GM12878 (cell line): Measurements from ENCODE around the gene ATL3. TPM values are rescaled to one million over a fixed set of nuclear protein-coding genes. Genes with fewer than 3 reads are reported as not detected.

Experiments
- ATAC-seq: fragments of 200-7000 bp; cut with Tn5 transposase; 3 replicates; pipeline ENCODE4 v1.9.1; 2020; ENCODE audit warnings: mild to moderate bottlenecking, moderate library complexity
- BruUV-seq: library from RNA; stranded (reverse); fragments of 400-500 nt; replicated peaks from 2 replicates; lab custom pipeline; 2021; lab: Mats Ljungman, UMichigan
- CTCF ChIA-PET: fragments of 300-600 bp; sonication (Branson Sonifier 250); formaldehyde crosslinking; extraction: SDS; loops from one replicate; lab custom pipeline; 2021; ENCODE audit warnings: inconsistent platforms; lab: Yijun Ruan, JAX
- POLR2A ChIA-PET: fragments of 350-600 bp; formaldehyde crosslinking; extraction: SDS; loops from one replicate; lab custom pipeline; 2021; ENCODE audit warnings: inconsistent platforms; lab: Charles Lee
- RAD21 ChIA-PET: fragments of 300-600 bp; sonication (Branson Sonifier 250); formaldehyde crosslinking; loops from one replicate; lab custom pipeline; 2023; ENCODE audit warnings: antibody characterized with exemption; ENCODE audit not compliant: unreplicated experiment; lab: Charles Lee
- SMC1A ChIA-PET: fragments of 300-600 bp; sonication (Branson Sonifier 250); formaldehyde crosslinking; loops from one replicate; lab custom pipeline; 2023; ENCODE audit not compliant: unreplicated experiment, uncharacterized antibody; lab: Charles Lee
- DNase-seq: peaks from one replicate; pipeline ENCODE4 v3.0.0-alpha.2; 2011; ENCODE audit warnings: low read depth, low spot score
- FAIRE-seq: peaks from 3 replicates; lab custom pipeline; 2011; peaks lifted over from hg19 to GRCh38; lab: Jason Lieb, UNC
- H2AFZ ChIP-seq: 2 replicates; pipeline ENCODE4 v1.6.0; 2011; ENCODE audit warnings: low read depth, low read length, control low read depth; ENCODE audit not compliant: control insufficient read depth
- H3K27ac ChIP-seq: 2 replicates; pipeline ENCODE4 v1.5.1; 2011; ENCODE audit warnings: control low read depth; ENCODE audit not compliant: control insufficient read depth, insufficient read depth
- H3K27me3 ChIP-seq, 2 experiments: replicated peaks in 1 of 2; 2 replicates each; pipeline versions ENCODE4 v1.6.0 to v1.6.1; 2011; ENCODE audit warnings: low read length in 1 of 2; ENCODE audit not compliant: control insufficient read depth in 2 of 2, insufficient read depth in 2 of 2
- H3K36me3 ChIP-seq, 2 experiments: 2 replicates each; pipeline ENCODE4 v1.5.1; 2011; ENCODE audit warnings: low read length in 1 of 2; ENCODE audit not compliant: control insufficient read depth in 2 of 2, insufficient read depth in 2 of 2
- H3K4me1 ChIP-seq: 2 replicates; pipeline ENCODE4 v1.6.1; 2011; ENCODE audit warnings: mild to moderate bottlenecking, low read length, moderate library complexity, mixed read lengths; ENCODE audit not compliant: control insufficient read depth, insufficient read depth
- H3K4me2 ChIP-seq: 2 replicates; pipeline ENCODE4 v1.6.0; 2011; ENCODE audit warnings: control low read depth; ENCODE audit not compliant: control insufficient read depth, insufficient read depth
- H3K4me3 ChIP-seq: fragments of 200-600 bp; sonication (generic); 2 replicates; pipeline ENCODE4 v1.5.1; 2016
- H3K79me2 ChIP-seq: 2 replicates; pipeline ENCODE4 v1.6.0; 2011; ENCODE audit warnings: low read length; ENCODE audit not compliant: control insufficient read depth, insufficient read depth
- H3K9ac ChIP-seq: 2 replicates; pipeline ENCODE4 v1.8.0; 2011; ENCODE audit warnings: low read length, control low read depth, mixed read lengths; ENCODE audit not compliant: control insufficient read depth, insufficient read depth
- H3K9me3 ChIP-seq: replicated peaks from 3 replicates; pipeline ENCODE4 v1.5.1; 2011; ENCODE audit warnings: mild to moderate bottlenecking, low read length; ENCODE audit not compliant: control insufficient read depth, insufficient read depth
- H4K20me1 ChIP-seq: 2 replicates; pipeline ENCODE4 v1.6.0; 2011; ENCODE audit not compliant: control insufficient read depth, insufficient read depth
- BHLHE40 ChIP-seq, 2 experiments: fragments of 450-650 bp in 1 of 2; IDR thresholded peaks; 2 replicates each; pipeline ENCODE4 v1.6.1; 2011 to 2017; ENCODE audit warnings: low read depth in 2 of 2, borderline replicate concordance in 1 of 2, improper control_type of control experiment in 1 of 2, low read length in 1 of 2, mild to moderate bottlenecking in 1 of 2
- CHD4 ChIP-seq: fragments of 200-600 bp; sonication (generic); IDR thresholded peaks from 2 replicates; pipeline ENCODE4 v1.6.1; 2016; ENCODE audit warnings: mild to moderate bottlenecking
- ELK1 ChIP-seq: IDR thresholded peaks from 2 replicates; pipeline ENCODE4 v1.6.1; 2012; ENCODE audit warnings: low read depth, low read length, improper control_type of control experiment
- FOS ChIP-seq: IDR thresholded peaks from 3 replicates; pipeline ENCODE4 v1.6.1; 2011; ENCODE audit warnings: borderline replicate concordance; ENCODE audit not compliant: insufficient read length; ENCODE audit errors: extremely low read depth
- FOXK2 ChIP-seq: fragments of 450-650 bp; IDR thresholded peaks from 2 replicates; pipeline ENCODE4 v1.6.1; 2017; ENCODE audit warnings: mild to moderate bottlenecking, moderate library complexity
- JUND ChIP-seq: IDR thresholded peaks from 2 replicates; pipeline ENCODE4 v1.6.1; 2012; ENCODE audit warnings: low read depth, mild to moderate bottlenecking, low read length, improper control_type of control experiment, moderate library complexity
- NBN ChIP-seq: fragments of 450-650 bp; IDR thresholded peaks from 2 replicates; pipeline ENCODE4 v1.6.1; 2016
- NFYB ChIP-seq: IDR thresholded peaks from 2 replicates; pipeline ENCODE4 v1.6.1; 2011; ENCODE audit warnings: low read depth, mild to moderate bottlenecking, low read length, improper control_type of control experiment, moderate library complexity; ENCODE audit not compliant: insufficient read depth
- NR2C2 ChIP-seq: IDR thresholded peaks from 2 replicates; pipeline ENCODE4 v1.6.1; 2011; ENCODE audit warnings: borderline replicate concordance, low read depth; ENCODE audit not compliant: control insufficient read depth, insufficient read length
- NR2F1 ChIP-seq: fragments of 450-650 bp; conservative IDR thresholded peaks from 2 replicates; pipeline ENCODE4 v1.6.1; 2017; ENCODE audit warnings: mild to moderate bottlenecking
- POLR2AphosphoS2 ChIP-seq: IDR thresholded peaks from 2 replicates; pipeline ENCODE4 v1.6.1; 2011; ENCODE audit warnings: low read depth, mild to moderate bottlenecking, low read length, improper control_type of control experiment, moderate library complexity
- POLR2AphosphoS5 ChIP-seq: IDR thresholded peaks from 2 replicates; pipeline ENCODE4 v1.6.1; 2011; ENCODE audit warnings: mild to moderate bottlenecking, low read length, inconsistent platforms
- RELA ChIP-seq: fragments of 450-650 bp; IDR thresholded peaks from 2 replicates; pipeline ENCODE4 v1.8.0; 2014; ENCODE audit warnings: borderline replicate concordance; ENCODE audit not compliant: partially characterized antibody
- SIX5 ChIP-seq: IDR thresholded peaks from 2 replicates; pipeline ENCODE4 v1.6.1; 2011; ENCODE audit warnings: mild to moderate bottlenecking, low read depth, low read length, moderate library complexity; ENCODE audit not compliant: severe bottlenecking
- SREBF2 ChIP-seq: IDR thresholded peaks from 2 replicates; pipeline ENCODE4 v1.6.1; 2012; ENCODE audit warnings: mild to moderate bottlenecking, low read length
- STAT1 ChIP-seq: fragments of 450-650 bp; conservative IDR thresholded peaks from 2 replicates; pipeline ENCODE4 v1.6.1; 2014; ENCODE audit warnings: antibody characterized with exemption, mild to moderate bottlenecking
- YBX1 ChIP-seq: fragments of 450-650 bp; IDR thresholded peaks from 2 replicates; pipeline ENCODE4 v1.6.1; 2016; ENCODE audit warnings: antibody characterized with exemption
- ZNF622 ChIP-seq: fragments of 450-650 bp; IDR thresholded peaks from 2 replicates; pipeline ENCODE4 v1.6.1; 2017; ENCODE audit warnings: mild to moderate bottlenecking, inconsistent platforms
- ZZZ3 ChIP-seq: IDR thresholded peaks from 2 replicates; pipeline ENCODE4 v1.6.1; 2011; ENCODE audit warnings: low read depth; ENCODE audit not compliant: control insufficient read depth, insufficient read length
- in situ Hi-C: fragments of 300-500 bp; cut with MboI; formaldehyde crosslinking; loops from 9 replicates; pipeline ENCODE4 v1.14.3; 2018; ENCODE audit warnings: mixed read lengths
- intact Hi-C: fragments of 100-400 bp; cut with micrococcal nuclease; formaldehyde crosslinking; loops from one replicate; pipeline ENCODE4 v1.14.2; 2022; ENCODE audit not compliant: unreplicated experiment
- polyA plus RNA-seq, 11 experiments: library from polyadenylated mRNA; depleted of rRNA in 4 of 11; unstranded in 6 of 11; stranded (reverse) in 5 of 11; fragments of >200 nt; fragmentation: Nextera tagmentation in 4 of 11; fragmentation: Illumina TruSeq in 1 of 11; extraction: Ambion mirVana in 4 of 11; extraction: Trizol in 1 of 11; gene quantifications; 1 replicate in 1 of 11; 2 replicates in 10 of 11; pipeline versions ENCODE4 v1.2.1 to v1.2.3, GENCODE V29; 2011 to 2016; ENCODE audit warnings: inconsistent platforms in 2 of 11, missing spikeins in 2 of 11, low read depth in 1 of 11
- total RNA-seq, 4 experiments: library from RNA; depleted of rRNA in 3 of 4; stranded (reverse); fragments of >200 nt in 3 of 4; fragmentation: Illumina TruSeq in 1 of 4; extraction: Trizol in 1 of 4; gene quantifications; 2 replicates each; pipeline versions ENCODE4 v1.2.1 to v1.2.3, GENCODE V29; 2013 to 2021
- TF ChIP-seq, protein P1 (sequence below): fragments of 450-650 bp; IDR thresholded peaks from 2 replicates; pipeline ENCODE4 v1.6.1; 2017; ENCODE audit warnings: antibody characterized with exemption, mild to moderate bottlenecking, moderate library complexity

ATL3 gene
- total and polyA plus RNA-seq, 10 of the 15 experiments (the other 5 are each of a cell fraction or from before 2014, with no cell fraction given) = 12.0 to 36.0 (median 21.5) TPM

- no peak for TF ChIP-seq ELK1
- no peak for TF ChIP-seq NBN
- TF ChIP-seq SIX5 = no peak
- no peak for TF ChIP-seq FOXK2
- TF ChIP-seq POLR2AphosphoS5 = no peak
- TF ChIP-seq, all 136 proteins: peak for 0
Measured at GRCh38 chr11:63586451-63587166, 84.6 kb downstream of the ATL3 start (continued).

- BruUV-seq = no TSS peak
- Histone ChIP-seq H3K4me1 (0 out of 2 replicates have a peak, but pooled peaks cover 3% of the 10 kb centered on the region), H3K36me3 (no peaks in the 10 kb centered on the region), H3K27me3 (no peaks in the 10 kb centered on the region), H3K4me3 (no peak overlapping the region), H3K4me2 (no peak overlapping the region), H3K79me2 (no peaks in the 10 kb centered on the region), H3K9me3 (peaks cover 8% of the 10 kb centered on the region), H4K20me1 (no peaks in the 10 kb centered on the region), H2AFZ (no peak overlapping the region)
- ChIA-PET CTCF (interaction anchor here (1.1 to 1.2 kb wide), 2 partner anchors 11 to 47 kb away, joined by 3 read pairs; partner anchors contain the start of gene PLAAT4), SMC1A (interaction anchor here (1.0 to 1.2 kb wide), 3 partner anchors 10 to 32 kb away, joined by 3 to 4 read pairs (median 3); no protein-coding TSS in a partner anchor), POLR2A (no interaction called here)
- no peak for FAIRE-seq
- no peak for TF ChIP-seq BHLHE40 (IDR thresholded peaks at IDR 0.05; ENCODE audit: borderline replicate concordance in 1 of 2, low read depth in 2 of 2, low read length in 1 of 2)
- TF ChIP-seq, protein P1, sequence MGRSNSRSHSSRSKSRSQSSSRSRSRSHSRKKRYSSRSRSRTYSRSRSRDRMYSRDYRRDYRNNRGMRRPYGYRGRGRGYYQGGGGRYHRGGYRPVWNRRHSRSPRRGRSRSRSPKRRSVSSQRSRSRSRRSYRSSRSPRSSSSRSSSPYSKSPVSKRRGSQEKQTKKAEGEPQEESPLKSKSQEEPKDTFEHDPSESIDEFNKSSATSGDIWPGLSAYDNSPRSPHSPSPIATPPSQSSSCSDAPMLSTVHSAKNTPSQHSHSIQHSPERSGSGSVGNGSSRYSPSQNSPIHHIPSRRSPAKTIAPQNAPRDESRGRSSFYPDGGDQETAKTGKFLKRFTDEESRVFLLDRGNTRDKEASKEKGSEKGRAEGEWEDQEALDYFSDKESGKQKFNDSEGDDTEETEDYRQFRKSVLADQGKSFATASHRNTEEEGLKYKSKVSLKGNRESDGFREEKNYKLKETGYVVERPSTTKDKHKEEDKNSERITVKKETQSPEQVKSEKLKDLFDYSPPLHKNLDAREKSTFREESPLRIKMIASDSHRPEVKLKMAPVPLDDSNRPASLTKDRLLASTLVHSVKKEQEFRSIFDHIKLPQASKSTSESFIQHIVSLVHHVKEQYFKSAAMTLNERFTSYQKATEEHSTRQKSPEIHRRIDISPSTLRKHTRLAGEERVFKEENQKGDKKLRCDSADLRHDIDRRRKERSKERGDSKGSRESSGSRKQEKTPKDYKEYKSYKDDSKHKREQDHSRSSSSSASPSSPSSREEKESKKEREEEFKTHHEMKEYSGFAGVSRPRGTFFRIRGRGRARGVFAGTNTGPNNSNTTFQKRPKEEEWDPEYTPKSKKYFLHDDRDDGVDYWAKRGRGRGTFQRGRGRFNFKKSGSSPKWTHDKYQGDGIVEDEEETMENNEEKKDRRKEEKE = no peak
- TF ChIP-seq ELK1 = no peak
- no peak for TF ChIP-seq NBN
- TF ChIP-seq NFYB = no peak
- TF ChIP-seq JUND = no peak
- TF ChIP-seq RELA = no peak
- TF ChIP-seq ZZZ3 = no peak
- no peak for TF ChIP-seq CHD4
- no peak for TF ChIP-seq YBX1
- TF ChIP-seq ZNF622 = no peak
- TF ChIP-seq FOS = no peak
- TF ChIP-seq STAT1 = no peak
- no peak for TF ChIP-seq POLR2AphosphoS2
- TF ChIP-seq NR2C2 = no peak
- TF ChIP-seq NR2F1 = no peak
- no peak for TF ChIP-seq SREBF2
- TF ChIP-seq, all 136 proteins: peak for 0
- DNase-seq (no peak), ATAC-seq (no peak)
- Histone ChIP-seq H3K9ac (no peak overlapping the region), H3K27ac (no peak overlapping the region)
- in situ Hi-C loops (no loop called here), intact Hi-C loops (no loop called here)
- RAD21 ChIA-PET = no interaction called here
Measured at GRCh38 chr11:63583357-63583677, 87.9 kb downstream of the ATL3 start.
